ENCODE results near the gene CXorf66.
"Not testable (repeated sequence)": the region's sequence is repeated elsewhere in the genome, so short reads cannot be mapped to it uniquely, and the experiment has no call there.

CXorf66 gene

GRCh38 chrX:139924696-139925095 lies 40.6 kb downstream of the CXorf66 start:
- DNase-seq: no peak

GRCh38 chrX:139924069-139924695 lies 41.1 kb downstream of the CXorf66 start:
- DNase-seq: no peak

- DNase-seq: not testable (repeated sequence)
Measured at GRCh38 chrX:139921142-139921541, 44.2 kb downstream of the CXorf66 start.

- no peak for DNase-seq
Measured at GRCh38 chrX:139920316-139920715, 45.0 kb downstream of the CXorf66 start.

- DNase-seq: no peak
Measured at GRCh38 chrX:139914421-139914820, 50.9 kb downstream of the CXorf66 start.

GRCh38 chrX:139909712-139910111 lies 55.6 kb downstream of the CXorf66 start:
- no peak for DNase-seq

GRCh38 chrX:139907078-139907477 lies 58.2 kb downstream of the CXorf66 start:
- no peak for DNase-seq

GRCh38 chrX:139905743-139906142 lies 59.6 kb downstream of the CXorf66 start:
- no peak for DNase-seq
